NB4 (cell line): ENCODE measurements around the gene PTRH2.

Experiments
- CTCF ChIP-seq: IDR thresholded peaks from one replicate; pipeline ENCODE4 v1.5.1; 2012; ENCODE audit warnings: low read depth, low read length
- MAX ChIP-seq: IDR thresholded peaks from 2 replicates; pipeline ENCODE4 v1.6.1; 2011; ENCODE audit warnings: low read depth, low read length
- POLR2A ChIP-seq: IDR thresholded peaks from 2 replicates; pipeline ENCODE4 v1.6.1; 2011; ENCODE audit warnings: mild to moderate bottlenecking; ENCODE audit not compliant: insufficient read length; ENCODE audit errors: extremely low read depth

GRCh38 chr17:59699786-59700185 lies 7.4 kb downstream of the PTRH2 start:
- no peak for TF ChIP-seq CTCF
- no peak for TF ChIP-seq POLR2A
- no peak for TF ChIP-seq MAX
